Measurements from ENCODE around the gene PPCS.

PPCS gene

DNA sequence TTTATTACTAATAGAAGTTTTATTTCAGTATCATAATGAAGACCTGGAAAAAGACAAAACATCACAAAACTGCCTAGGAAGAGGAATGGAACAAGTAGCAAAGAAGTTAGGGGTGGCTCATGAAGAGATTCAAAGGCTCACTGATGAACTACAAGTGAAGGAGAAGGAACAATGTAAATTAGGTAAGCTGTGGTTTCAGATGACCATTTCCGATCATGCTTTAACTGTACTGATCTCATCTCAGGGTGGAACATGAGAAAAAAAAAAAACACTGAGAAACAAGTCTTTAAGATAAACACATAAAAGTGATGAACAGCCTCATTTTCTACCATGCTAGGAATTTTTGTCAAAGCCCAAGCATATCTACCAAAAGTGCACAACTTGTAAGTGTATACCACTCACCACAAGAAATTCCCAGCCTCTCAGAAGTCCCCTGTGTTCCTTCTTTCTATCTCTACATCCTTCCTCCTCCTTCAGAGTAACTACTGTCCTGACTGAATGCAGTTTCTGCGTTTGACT, 26.4 kb downstream of the PPCS start:
- TF ChIP-seq FOXP2 (optimal IDR thresholded peaks at IDR 0.05; ENCODE audit: borderline replicate concordance, extremely low read depth, extremely low read length, insufficient read depth): no peak
- TF ChIP-seq, protein P1, sequence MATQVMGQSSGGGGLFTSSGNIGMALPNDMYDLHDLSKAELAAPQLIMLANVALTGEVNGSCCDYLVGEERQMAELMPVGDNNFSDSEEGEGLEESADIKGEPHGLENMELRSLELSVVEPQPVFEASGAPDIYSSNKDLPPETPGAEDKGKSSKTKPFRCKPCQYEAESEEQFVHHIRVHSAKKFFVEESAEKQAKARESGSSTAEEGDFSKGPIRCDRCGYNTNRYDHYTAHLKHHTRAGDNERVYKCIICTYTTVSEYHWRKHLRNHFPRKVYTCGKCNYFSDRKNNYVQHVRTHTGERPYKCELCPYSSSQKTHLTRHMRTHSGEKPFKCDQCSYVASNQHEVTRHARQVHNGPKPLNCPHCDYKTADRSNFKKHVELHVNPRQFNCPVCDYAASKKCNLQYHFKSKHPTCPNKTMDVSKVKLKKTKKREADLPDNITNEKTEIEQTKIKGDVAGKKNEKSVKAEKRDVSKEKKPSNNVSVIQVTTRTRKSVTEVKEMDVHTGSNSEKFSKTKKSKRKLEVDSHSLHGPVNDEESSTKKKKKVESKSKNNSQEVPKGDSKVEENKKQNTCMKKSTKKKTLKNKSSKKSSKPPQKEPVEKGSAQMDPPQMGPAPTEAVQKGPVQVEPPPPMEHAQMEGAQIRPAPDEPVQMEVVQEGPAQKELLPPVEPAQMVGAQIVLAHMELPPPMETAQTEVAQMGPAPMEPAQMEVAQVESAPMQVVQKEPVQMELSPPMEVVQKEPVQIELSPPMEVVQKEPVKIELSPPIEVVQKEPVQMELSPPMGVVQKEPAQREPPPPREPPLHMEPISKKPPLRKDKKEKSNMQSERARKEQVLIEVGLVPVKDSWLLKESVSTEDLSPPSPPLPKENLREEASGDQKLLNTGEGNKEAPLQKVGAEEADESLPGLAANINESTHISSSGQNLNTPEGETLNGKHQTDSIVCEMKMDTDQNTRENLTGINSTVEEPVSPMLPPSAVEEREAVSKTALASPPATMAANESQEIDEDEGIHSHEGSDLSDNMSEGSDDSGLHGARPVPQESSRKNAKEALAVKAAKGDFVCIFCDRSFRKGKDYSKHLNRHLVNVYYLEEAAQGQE (IDR thresholded peaks at IDR 0.05; ENCODE audit: insufficient read depth in 1 of 2, low read depth in 2 of 2, low read length in 2 of 2): no peak
- TF ChIP-seq TAF1 (IDR thresholded peaks at IDR 0.05; ENCODE audit: borderline replicate concordance, insufficient read depth, low read length): no peak
- no peak for TF ChIP-seq POLR2AphosphoS5 (IDR thresholded peaks at IDR 0.05; ENCODE audit: low read depth, low read length)
- no peak for TF ChIP-seq SIN3A (IDR thresholded peaks at IDR 0.05; ENCODE audit: borderline replicate concordance, insufficient read depth, low read length)

DNA sequence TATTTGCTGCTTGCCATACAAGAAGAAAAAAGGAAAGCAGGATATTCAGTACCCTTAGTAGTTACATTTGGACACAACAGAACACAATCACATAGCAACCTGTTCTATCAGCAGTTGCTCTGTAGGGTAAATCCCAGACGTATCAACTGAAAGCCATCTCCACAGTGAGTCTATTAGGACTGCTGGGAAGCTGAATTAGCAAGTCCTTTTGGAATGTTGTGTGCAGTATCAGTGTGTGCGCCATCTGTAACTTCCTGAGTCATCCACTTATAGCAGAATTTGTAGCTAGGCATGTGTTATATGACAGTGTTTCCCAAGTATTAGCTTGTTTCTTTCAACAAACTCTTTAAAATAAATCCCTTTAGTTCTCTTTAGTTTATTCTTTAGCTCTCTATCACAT, 28.0 kb downstream of the PPCS start:
- TF ChIP-seq POLR2AphosphoS5 (IDR thresholded peaks at IDR 0.05; ENCODE audit: low read depth, low read length) (no peak), TAF1 (IDR thresholded peaks at IDR 0.05; ENCODE audit: borderline replicate concordance, insufficient read depth, low read length) (no peak), SIN3A (IDR thresholded peaks at IDR 0.05; ENCODE audit: borderline replicate concordance, insufficient read depth, low read length) (no peak), FOXP2 (optimal IDR thresholded peaks at IDR 0.05; ENCODE audit: borderline replicate concordance, extremely low read depth, extremely low read length, insufficient read depth) (no peak)
- TF ChIP-seq, protein P1 (IDR thresholded peaks at IDR 0.05; ENCODE audit: insufficient read depth in 1 of 2, low read depth in 2 of 2, low read length in 2 of 2): no peak

DNA sequence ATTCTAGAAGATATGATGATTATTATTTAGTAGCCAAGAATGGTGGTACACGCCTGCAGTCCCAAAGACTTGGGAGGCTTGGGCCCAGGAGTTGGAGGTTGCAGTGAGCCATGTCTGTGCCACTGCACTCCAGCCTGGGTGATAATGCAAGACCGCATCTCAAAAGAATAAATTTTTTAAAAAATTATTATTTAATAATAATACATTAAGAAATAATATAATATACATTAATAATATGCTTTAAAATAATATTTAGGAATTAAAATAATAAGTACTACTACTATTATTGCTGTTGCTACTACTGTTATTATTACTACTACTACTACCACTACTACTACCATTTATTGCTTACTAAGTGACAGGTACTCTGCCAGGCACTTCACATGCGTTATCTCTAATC, 33.9 kb downstream of the PPCS start:
- TF ChIP-seq FOXP2 (optimal IDR thresholded peaks at IDR 0.05; ENCODE audit: borderline replicate concordance, extremely low read depth, extremely low read length, insufficient read depth) (no peak), TAF1 (IDR thresholded peaks at IDR 0.05; ENCODE audit: borderline replicate concordance, insufficient read depth, low read length) (no peak), SIN3A (IDR thresholded peaks at IDR 0.05; ENCODE audit: borderline replicate concordance, insufficient read depth, low read length) (no peak), POLR2AphosphoS5 (IDR thresholded peaks at IDR 0.05; ENCODE audit: low read depth, low read length) (no peak)
- TF ChIP-seq, protein P1 (IDR thresholded peaks at IDR 0.05; ENCODE audit: insufficient read depth in 1 of 2, low read depth in 2 of 2, low read length in 2 of 2): no peak

DNA sequence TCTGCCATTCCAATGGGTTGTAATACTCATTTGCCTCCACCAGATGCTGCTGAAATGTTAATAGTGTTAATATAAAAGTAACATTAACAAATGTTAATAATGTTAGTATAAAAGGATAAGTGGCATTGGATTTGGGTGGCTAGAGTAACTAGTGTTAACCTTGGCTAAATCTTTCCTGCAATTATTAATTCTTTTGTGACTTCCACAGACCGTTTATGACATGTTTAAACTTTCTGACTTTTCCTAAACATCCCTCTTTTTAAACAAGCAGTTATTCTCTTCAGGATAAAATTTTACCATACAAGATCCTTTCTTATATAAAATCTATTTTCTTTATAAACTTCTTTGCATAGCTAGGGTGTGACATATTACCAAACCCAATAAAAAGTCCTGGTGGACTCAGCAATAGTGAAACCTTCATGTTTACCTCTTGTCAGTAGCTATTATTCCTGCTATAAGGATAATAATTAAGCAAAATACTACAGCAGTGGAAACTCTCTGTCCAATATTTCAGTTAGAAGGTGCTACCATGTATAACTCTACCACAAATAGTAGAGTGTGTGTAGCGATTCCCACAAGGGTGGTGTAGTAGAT, 48.3 kb downstream of the PPCS start:
- TF ChIP-seq POLR2AphosphoS5 (IDR thresholded peaks at IDR 0.05; ENCODE audit: low read depth, low read length) (no peak), FOXP2 (optimal IDR thresholded peaks at IDR 0.05; ENCODE audit: borderline replicate concordance, extremely low read depth, extremely low read length, insufficient read depth) (no peak), SIN3A (IDR thresholded peaks at IDR 0.05; ENCODE audit: borderline replicate concordance, insufficient read depth, low read length) (no peak), TAF1 (IDR thresholded peaks at IDR 0.05; ENCODE audit: borderline replicate concordance, insufficient read depth, low read length) (no peak)
- TF ChIP-seq, protein P1 (IDR thresholded peaks at IDR 0.05; ENCODE audit: insufficient read depth in 1 of 2, low read depth in 2 of 2, low read length in 2 of 2): no peak
